ENCODE data around the gene GPR137.

GPR137 gene

GRCh38 chr11:64263021-64263946 is 22.4 kb upstream of the GPR137 start:
- Histone ChIP-seq H3K4me3 (ENCODE audit: low read depth in 1 of 2, low read length in 2 of 2) (no peak overlapping the region), H3K27ac (ENCODE audit: low read depth, low read length) (no peak overlapping the region), H3K9me3 (ENCODE audit: control insufficient read depth in 1 of 2, low read length in 2 of 2) (no peaks in the 10 kb centered on the region), H3K4me1 (ENCODE audit: control insufficient read depth in 1 of 2, insufficient read depth in 2 of 2, low read length in 2 of 2) (peaks cover 31 to 34% of the 10 kb centered on the region in 2 donors), H3K9ac (ENCODE audit: low read depth in 1 of 2, low read length in 2 of 2) (no peak overlapping the region), H3K36me3 (ENCODE audit: control insufficient read depth in 1 of 2, insufficient read depth in 2 of 2, low read length in 2 of 2) (peaks cover 61 to 86% of the 10 kb centered on the region in 2 donors), H3K27me3 (ENCODE audit: control insufficient read depth in 1 of 2, insufficient read depth in 2 of 2, low read length in 2 of 2) (no peaks in the 10 kb centered on the region)

DNA sequence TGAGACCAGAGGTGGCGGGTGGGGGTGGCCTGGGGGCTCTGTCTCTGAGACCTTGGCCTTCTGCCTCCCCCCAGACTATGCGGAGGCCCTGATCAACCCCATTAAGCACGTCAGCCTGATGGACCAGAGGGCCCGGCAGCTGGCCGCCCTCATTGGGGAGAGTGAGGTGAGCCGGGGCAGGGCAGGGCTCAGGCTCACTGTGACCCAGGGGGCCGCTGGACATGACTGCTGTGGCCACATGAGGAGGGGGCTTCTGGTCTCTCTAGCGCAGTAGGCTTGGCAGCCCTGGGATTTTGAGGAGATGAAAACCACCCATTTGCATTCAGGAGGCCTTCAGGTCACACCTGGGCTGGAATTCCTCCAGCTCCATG is 21.7 kb upstream of the GPR137 start:
- H3K4me1 ChIP-seq (ENCODE audit: control insufficient read depth in 1 of 2, insufficient read depth in 2 of 2, low read length in 2 of 2): peaks cover 34 to 40% of the 10 kb centered on the region in 2 donors
- H3K27ac ChIP-seq (ENCODE audit: low read depth, low read length): no peak overlapping the region
- H3K9ac ChIP-seq (ENCODE audit: low read depth in 1 of 2, low read length in 2 of 2): no peak overlapping the region
- no peaks in the 10 kb centered on the region for H3K9me3 ChIP-seq (ENCODE audit: control insufficient read depth in 1 of 2, low read length in 2 of 2)
- H3K4me3 ChIP-seq (ENCODE audit: low read depth in 1 of 2, low read length in 2 of 2): no peak overlapping the region
- H3K36me3 ChIP-seq (ENCODE audit: control insufficient read depth in 1 of 2, insufficient read depth in 2 of 2, low read length in 2 of 2): peaks cover 62 to 80% of the 10 kb centered on the region in 2 donors
- no peaks in the 10 kb centered on the region for H3K27me3 ChIP-seq (ENCODE audit: control insufficient read depth in 1 of 2, insufficient read depth in 2 of 2, low read length in 2 of 2)

DNA sequence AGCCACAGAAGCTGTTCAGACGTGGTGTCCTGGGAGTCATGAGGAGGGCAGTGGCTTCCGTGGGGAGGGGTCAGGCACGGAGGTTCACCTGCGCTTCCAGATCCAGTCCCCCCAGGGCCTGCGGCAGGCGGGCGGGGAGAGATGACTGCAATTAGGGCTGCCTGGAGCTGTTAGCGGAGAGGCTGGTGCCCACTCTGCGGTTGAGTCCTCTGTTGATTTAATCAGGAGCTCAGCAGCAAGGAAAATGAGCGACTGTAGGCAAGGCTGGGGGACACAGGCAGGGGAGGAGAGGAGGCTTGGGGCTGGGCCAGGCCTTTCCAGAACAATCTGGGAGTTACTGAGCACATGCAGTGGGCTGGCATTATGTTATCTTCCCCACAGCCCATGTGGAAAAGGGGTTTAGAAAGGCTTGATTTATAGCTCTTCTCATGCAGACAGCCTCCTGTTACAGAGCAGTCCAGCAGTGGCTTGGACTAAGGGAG is 21.2 kb upstream of the GPR137 start:
- Histone ChIP-seq H3K36me3 (ENCODE audit: control insufficient read depth in 1 of 2, insufficient read depth in 2 of 2, low read length in 2 of 2) (peaks cover 61 to 75% of the 10 kb centered on the region in 2 donors), H3K27me3 (ENCODE audit: control insufficient read depth in 1 of 2, insufficient read depth in 2 of 2, low read length in 2 of 2) (no peaks in the 10 kb centered on the region), H3K4me3 (ENCODE audit: low read depth in 1 of 2, low read length in 2 of 2) (no peak overlapping the region), H3K4me1 (ENCODE audit: control insufficient read depth in 1 of 2, insufficient read depth in 2 of 2, low read length in 2 of 2) (peaks cover 36 to 39% of the 10 kb centered on the region in 2 donors), H3K9me3 (ENCODE audit: control insufficient read depth in 1 of 2, low read length in 2 of 2) (no peaks in the 10 kb centered on the region), H3K9ac (ENCODE audit: low read depth in 1 of 2, low read length in 2 of 2) (no peak overlapping the region), H3K27ac (ENCODE audit: low read depth, low read length) (no peak overlapping the region)

- Histone ChIP-seq H3K36me3 (ENCODE audit: control insufficient read depth in 1 of 2, insufficient read depth in 2 of 2, low read length in 2 of 2) (peaks cover 51 to 64% of the 10 kb centered on the region in 2 donors), H3K27ac (ENCODE audit: low read depth, low read length) (no peak overlapping the region)
These were observed 20.2 kb upstream of the GPR137 start for GRCh38 chr11:64265176-64266160.

DNA sequence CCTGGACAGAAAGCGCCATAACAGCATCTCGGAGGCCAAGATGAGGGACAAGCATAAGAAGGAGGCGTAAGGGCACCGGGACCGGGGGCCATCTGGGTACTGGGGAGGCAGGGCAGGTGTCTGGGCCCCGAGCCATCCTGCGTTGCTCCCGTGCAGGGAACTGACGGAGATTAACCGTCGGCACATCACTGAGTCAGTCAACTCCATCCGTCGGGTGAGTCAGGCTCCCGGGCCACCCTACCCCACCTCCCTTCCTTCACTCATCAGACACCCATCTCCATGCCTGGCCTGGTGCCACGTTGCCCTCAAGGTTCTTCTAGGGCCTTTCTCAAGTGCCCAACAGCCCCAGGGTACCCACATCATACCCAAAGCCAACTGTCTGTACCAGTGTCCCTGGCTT is 19.3 kb upstream of the GPR137 start:
- Histone ChIP-seq H3K36me3 (ENCODE audit: control insufficient read depth in 1 of 2, insufficient read depth in 2 of 2, low read length in 2 of 2) (peaks cover 47 to 56% of the 10 kb centered on the region in 2 donors), H3K9me3 (ENCODE audit: control insufficient read depth in 1 of 2, low read length in 2 of 2) (no peaks in the 10 kb centered on the region), H3K27me3 (ENCODE audit: control insufficient read depth in 1 of 2, insufficient read depth in 2 of 2, low read length in 2 of 2) (no peaks in the 10 kb centered on the region), H3K4me3 (ENCODE audit: low read depth in 1 of 2, low read length in 2 of 2) (no peak overlapping the region), H3K4me1 (ENCODE audit: control insufficient read depth in 1 of 2, insufficient read depth in 2 of 2, low read length in 2 of 2) (peaks cover 36 to 37% of the 10 kb centered on the region in 2 donors), H3K27ac (ENCODE audit: low read depth, low read length) (no peak overlapping the region), H3K9ac (ENCODE audit: low read depth in 1 of 2, low read length in 2 of 2) (no peak overlapping the region)

More at GRCh38 chr11:64265176-64266160, 20.2 kb upstream of the GPR137 start:
- Histone ChIP-seq H3K9me3 (ENCODE audit: control insufficient read depth in 1 of 2, low read length in 2 of 2) (no peaks in the 10 kb centered on the region), H3K27me3 (ENCODE audit: control insufficient read depth in 1 of 2, insufficient read depth in 2 of 2, low read length in 2 of 2) (no peaks in the 10 kb centered on the region), H3K9ac (ENCODE audit: low read depth in 1 of 2, low read length in 2 of 2) (no peak overlapping the region), H3K4me1 (ENCODE audit: control insufficient read depth in 1 of 2, insufficient read depth in 2 of 2, low read length in 2 of 2) (peaks cover 36% of the 10 kb centered on the region in 2 donors), H3K4me3 (ENCODE audit: low read depth in 1 of 2, low read length in 2 of 2) (no peak overlapping the region)

GRCh38 chr11:64267207-64267945 is 18.3 kb upstream of the GPR137 start:
- Histone ChIP-seq H3K4me1 (ENCODE audit: control insufficient read depth in 1 of 2, insufficient read depth in 2 of 2, low read length in 2 of 2) (peaks cover 46 to 47% of the 10 kb centered on the region in 2 donors), H3K9me3 (ENCODE audit: control insufficient read depth in 1 of 2, low read length in 2 of 2) (no peaks in the 10 kb centered on the region), H3K4me3 (ENCODE audit: low read depth in 1 of 2, low read length in 2 of 2) (no peak overlapping the region), H3K27ac (ENCODE audit: low read depth, low read length) (no peak overlapping the region), H3K36me3 (ENCODE audit: control insufficient read depth in 1 of 2, insufficient read depth in 2 of 2, low read length in 2 of 2) (peaks cover 41 to 46% of the 10 kb centered on the region in 2 donors), H3K9ac (ENCODE audit: low read depth in 1 of 2, low read length in 2 of 2) (peak overlapping the region; percentile 67 to 83), H3K27me3 (ENCODE audit: control insufficient read depth in 1 of 2, insufficient read depth in 2 of 2, low read length in 2 of 2) (no peaks in the 10 kb centered on the region)

GRCh38 chr11:64268025-64268892 is 17.4 kb upstream of the GPR137 start:
- H3K9ac ChIP-seq (ENCODE audit: low read depth in 1 of 2, low read length in 2 of 2): peak overlapping the region; percentile 67 to 83
- H3K27me3 ChIP-seq (ENCODE audit: control insufficient read depth in 1 of 2, insufficient read depth in 2 of 2, low read length in 2 of 2): no peaks in the 10 kb centered on the region
- H3K4me1 ChIP-seq (ENCODE audit: control insufficient read depth in 1 of 2, insufficient read depth in 2 of 2, low read length in 2 of 2): peaks cover 49 to 52% of the 10 kb centered on the region in 2 donors
- peak overlapping the region; percentile 92 for H3K27ac ChIP-seq (ENCODE audit: low read depth, low read length)
- H3K4me3 ChIP-seq (ENCODE audit: low read depth in 1 of 2, low read length in 2 of 2): peak overlapping the region; percentile 71 to 77
- H3K9me3 ChIP-seq (ENCODE audit: control insufficient read depth in 1 of 2, low read length in 2 of 2): no peaks in the 10 kb centered on the region
- H3K36me3 ChIP-seq (ENCODE audit: control insufficient read depth in 1 of 2, insufficient read depth in 2 of 2, low read length in 2 of 2): peaks cover 35 to 37% of the 10 kb centered on the region in 2 donors

DNA sequence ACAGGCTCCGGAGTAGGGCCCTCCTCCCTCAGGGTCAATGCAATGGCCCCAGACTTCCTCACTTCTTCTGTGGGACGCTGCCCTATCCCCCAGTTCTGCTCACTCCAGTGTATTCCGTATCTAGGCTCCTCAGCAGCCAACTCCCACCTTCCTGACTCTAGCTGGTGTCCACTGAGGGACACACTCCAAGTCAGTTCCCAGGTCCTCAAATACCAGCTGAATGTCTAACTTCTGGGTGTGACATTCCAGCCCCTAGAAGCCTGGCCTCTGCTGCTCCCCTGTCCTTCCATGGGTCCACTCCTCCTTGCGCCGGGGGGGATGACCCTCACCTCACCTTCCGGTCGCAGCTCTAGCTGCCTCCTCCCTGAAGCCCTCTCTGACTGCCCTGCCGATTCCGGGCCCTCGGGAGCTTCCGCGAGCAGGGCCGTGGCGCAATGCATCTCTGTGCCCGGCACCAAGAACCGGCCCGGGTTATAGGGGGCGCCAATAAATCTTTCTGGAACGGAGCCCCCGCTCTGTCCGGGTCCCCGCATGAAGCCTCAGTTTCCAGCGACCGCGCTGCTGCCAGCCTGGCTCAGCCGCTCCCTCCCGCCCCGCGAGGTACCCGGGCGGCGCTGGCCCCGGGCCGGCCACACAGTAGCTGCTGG is 16.6 kb upstream of the GPR137 start:
- H3K4me1 ChIP-seq (ENCODE audit: control insufficient read depth in 1 of 2, insufficient read depth in 2 of 2, low read length in 2 of 2): peaks cover 49 to 52% of the 10 kb centered on the region in 2 donors
- peak overlapping the region; percentile 71 to 77 for H3K4me3 ChIP-seq (ENCODE audit: low read depth in 1 of 2, low read length in 2 of 2)
- peak overlapping the region; percentile 67 to 83 for H3K9ac ChIP-seq (ENCODE audit: low read depth in 1 of 2, low read length in 2 of 2)
- H3K36me3 ChIP-seq (ENCODE audit: control insufficient read depth in 1 of 2, insufficient read depth in 2 of 2, low read length in 2 of 2): peaks cover 29 to 30% of the 10 kb centered on the region in 2 donors
- no peaks in the 10 kb centered on the region for H3K9me3 ChIP-seq (ENCODE audit: control insufficient read depth in 1 of 2, low read length in 2 of 2)
- no peaks in the 10 kb centered on the region for H3K27me3 ChIP-seq (ENCODE audit: control insufficient read depth in 1 of 2, insufficient read depth in 2 of 2, low read length in 2 of 2)
- peak overlapping the region; percentile 92 for H3K27ac ChIP-seq (ENCODE audit: low read depth, low read length)
